GM12873 (cell line): ENCODE data around the gene ZNF728.

Experiments used
- TF ChIP-seq, protein P1 (sequence below): IDR thresholded peaks from 2 replicates; pipeline ENCODE4 v1.5.1; 2012; ENCODE audit warnings: low read depth, mild to moderate bottlenecking, moderate library complexity, low read length, control low read depth; ENCODE audit not compliant: insufficient read depth; ENCODE audit errors: missing control alignments

ZNF728 gene

DNA sequence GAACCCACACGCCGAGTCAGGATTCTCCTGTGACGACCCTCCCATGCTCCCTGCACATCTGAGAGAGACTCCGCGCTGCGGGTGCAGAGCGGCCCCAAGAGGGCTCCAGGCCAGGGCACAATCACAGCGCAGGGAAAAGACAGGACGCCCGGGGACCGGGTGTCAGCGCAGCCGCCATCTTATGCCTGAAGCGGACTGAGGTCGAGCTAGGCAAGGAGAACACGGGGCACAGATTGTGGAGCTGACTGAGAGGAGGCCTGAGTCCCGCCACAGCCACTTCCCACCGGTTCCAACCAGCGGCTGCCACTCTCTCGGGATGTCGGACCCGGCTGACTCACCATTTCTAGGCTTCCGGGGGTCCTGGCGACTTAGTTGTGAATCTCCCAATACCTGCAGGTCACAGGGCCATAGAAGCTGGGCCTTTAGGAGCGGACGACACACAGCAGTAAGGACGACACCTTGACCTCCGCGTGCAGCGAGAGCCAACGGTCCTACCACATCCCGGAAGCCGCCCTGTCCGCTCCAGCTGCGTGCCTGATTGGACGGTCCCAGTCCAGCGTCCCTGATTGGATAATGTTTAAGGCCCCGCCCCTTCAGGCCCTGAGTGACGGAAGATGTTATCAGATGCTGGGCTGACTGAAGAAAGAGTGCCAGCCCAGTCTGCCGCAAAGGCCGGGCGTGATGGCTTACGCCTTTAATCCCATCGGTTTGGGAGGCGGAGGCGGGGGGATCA, at the start of gene ZNF728:
ZNF728 (minus strand) TSS at position 487 of the 733 bp plus-strand sequence; CDS start at position 341, 146 bp downstream.
- TF ChIP-seq, protein P1, sequence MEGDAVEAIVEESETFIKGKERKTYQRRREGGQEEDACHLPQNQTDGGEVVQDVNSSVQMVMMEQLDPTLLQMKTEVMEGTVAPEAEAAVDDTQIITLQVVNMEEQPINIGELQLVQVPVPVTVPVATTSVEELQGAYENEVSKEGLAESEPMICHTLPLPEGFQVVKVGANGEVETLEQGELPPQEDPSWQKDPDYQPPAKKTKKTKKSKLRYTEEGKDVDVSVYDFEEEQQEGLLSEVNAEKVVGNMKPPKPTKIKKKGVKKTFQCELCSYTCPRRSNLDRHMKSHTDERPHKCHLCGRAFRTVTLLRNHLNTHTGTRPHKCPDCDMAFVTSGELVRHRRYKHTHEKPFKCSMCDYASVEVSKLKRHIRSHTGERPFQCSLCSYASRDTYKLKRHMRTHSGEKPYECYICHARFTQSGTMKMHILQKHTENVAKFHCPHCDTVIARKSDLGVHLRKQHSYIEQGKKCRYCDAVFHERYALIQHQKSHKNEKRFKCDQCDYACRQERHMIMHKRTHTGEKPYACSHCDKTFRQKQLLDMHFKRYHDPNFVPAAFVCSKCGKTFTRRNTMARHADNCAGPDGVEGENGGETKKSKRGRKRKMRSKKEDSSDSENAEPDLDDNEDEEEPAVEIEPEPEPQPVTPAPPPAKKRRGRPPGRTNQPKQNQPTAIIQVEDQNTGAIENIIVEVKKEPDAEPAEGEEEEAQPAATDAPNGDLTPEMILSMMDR = no peak

DNA sequence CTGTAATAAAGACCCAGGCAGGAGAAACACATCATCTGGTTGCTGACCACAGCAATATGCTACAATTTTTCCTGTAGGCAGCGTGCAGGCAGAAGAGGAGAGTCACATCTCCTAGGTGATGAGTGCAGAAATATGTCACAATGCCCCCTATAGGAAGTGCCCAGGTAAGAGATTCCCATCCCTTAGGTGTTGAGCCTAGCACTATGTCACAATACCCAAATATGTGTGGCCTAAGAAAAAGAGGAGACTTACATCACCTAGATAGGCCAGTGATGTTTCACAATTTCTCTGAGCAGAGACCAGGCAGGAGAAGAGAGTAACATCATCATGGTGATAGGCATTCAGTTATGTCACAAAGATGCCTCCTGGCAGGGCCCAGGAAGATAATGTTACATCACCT, 49.4 kb upstream of the ZNF728 start:
- TF ChIP-seq, protein P1 = no peak

DNA sequence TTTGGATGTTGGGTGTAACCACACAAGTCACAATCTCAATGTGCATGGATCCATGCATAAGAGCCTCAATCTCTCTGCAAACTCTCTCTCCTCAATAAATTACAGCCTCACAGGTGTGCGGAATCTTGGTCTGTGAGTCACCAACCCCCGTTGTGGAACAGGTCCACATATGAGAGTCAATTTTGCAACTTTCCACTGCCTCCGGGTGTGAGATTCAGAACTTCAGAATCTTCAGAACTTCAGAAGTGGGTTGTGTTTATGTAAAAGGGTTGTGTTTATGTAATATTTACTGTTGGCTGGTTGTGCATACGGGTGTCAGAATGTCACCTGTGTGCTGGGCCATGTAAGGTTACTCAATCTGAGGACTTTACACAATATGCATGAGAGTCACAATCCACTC, 46.3 kb upstream of the ZNF728 start:
- TF ChIP-seq, protein P1 = no peak

DNA sequence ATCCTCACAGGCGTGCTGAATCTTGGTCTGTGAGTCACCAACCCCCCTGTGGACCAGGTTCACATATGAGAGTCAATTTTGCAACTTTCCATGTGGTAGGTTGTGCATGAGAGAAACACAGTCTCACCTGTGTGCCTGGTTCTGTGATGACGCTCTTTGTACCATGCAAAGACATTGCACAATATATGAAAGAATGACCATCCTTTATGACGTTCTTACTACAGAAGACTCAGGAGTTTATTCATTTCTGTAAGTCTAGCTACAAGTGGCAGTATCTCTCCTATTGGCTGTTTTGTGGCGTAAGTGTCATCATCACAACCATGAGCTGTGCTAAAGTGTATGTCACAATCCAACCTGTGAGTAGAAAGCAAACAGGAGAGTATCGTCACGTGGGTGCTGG, 43.8 kb upstream of the ZNF728 start:
- TF ChIP-seq, protein P1 = no peak

DNA sequence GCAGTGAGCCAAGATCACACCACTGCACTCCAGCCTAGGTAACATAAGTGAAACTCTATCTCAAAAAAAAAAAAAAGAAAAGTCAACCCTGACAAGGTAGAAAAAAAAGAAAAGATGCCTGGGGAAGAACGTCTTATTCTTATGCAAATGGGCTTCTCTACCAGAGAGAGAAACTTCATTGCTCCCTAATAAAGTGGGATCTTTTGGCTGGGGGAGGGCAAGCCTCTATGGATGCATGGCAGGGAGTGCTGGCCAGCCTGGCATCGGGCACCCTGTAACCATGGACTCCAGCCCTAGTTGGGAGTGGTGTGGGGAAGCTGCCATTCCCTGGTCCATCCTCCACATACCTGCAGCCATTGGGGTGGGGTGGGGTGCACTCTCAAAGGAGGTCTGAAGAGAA, 30.7 kb upstream of the ZNF728 start:
- TF ChIP-seq, protein P1 = no peak

DNA sequence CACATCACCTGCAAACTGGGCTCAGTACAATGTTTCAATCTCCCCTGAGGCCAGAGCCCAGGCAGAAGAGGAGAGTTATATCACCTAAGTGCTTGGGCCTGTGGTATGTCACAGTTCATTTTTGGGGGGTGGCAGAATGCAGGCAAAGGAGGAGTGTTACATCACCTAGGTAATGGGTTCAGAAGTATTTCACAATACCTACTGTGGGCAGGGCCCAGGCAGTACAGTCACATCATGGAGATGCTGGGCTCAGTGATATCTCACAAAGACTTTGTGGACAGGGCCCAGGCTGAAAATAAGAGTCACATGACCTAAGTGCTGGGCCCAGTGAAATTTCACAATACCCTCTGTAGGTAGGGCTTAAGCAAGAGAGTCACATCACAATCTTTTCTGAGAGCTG, 12.7 kb upstream of the ZNF728 start:
- TF ChIP-seq, protein P1 = no peak

DNA sequence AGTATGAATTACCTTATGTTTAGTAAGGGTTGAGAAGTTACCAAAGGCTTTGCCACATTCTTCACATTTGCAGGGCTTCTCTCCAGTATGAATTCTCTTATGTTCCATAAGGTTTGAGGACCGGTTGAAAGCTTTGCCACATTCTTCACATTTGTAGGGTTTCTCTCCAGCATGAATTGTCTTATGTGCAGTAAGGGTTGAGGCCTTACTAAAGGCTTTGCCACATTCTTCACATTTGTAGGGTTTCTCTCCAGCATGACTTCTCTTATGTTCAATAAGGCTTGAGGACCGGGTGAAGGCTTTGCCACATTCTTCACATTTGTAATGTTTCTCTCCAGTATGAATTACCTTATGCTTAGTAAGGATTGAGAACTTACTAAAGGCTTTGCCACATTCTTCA, 26.7 kb downstream of the ZNF728 start:
- TF ChIP-seq, protein P1 = no peak
